Measurements from ENCODE around the gene EXOC6B. TPM values are rescaled to one million over a fixed set of nuclear protein-coding genes. Genes with fewer than 3 reads are reported as not detected.
"Not testable (repeated sequence)": the region's sequence is repeated elsewhere in the genome, so short reads cannot be mapped to it uniquely, and the experiment has no call there.

Gene EXOC6B
- total and polyA plus RNA-seq, 7 donors, result 4.4 to 26.8 (median 14.1) TPM

- ATAC-seq (no peak), DNase-seq (no peak)
- Histone ChIP-seq H3K9me3 (no peaks in the 10 kb centered on the region), H3K36me3 (ENCODE audit: insufficient read depth in 1 of 2, low read depth in 1 of 2) (peaks cover 0 to 4% of the 10 kb centered on the region in 2 donors), H3K4me1 (no peaks in the 10 kb centered on the region), H3K27ac (no peak overlapping the region), H3K4me3 (no peak overlapping the region), H3K27me3 (ENCODE audit: insufficient read depth in 3 of 3, low read length in 2 of 3) (no peaks in the 10 kb centered on the region)
- 89 to 96% (median 96%) methylated on average over 1 of the region's 1 CpG for WGBS, 3 donors
- intact Hi-C loops (cut with DNase I), result no loop called here
- no peak for TF ChIP-seq CTCF (IDR thresholded peaks at IDR 0.05)
Observed at GRCh38 chr2:72512376-72512775, 313.5 kb downstream of the EXOC6B start.

- ATAC-seq, result no peak
- Histone ChIP-seq H3K27me3 (ENCODE audit: insufficient read depth in 3 of 3, low read length in 2 of 3) (no peaks in the 10 kb centered on the region), H3K36me3 (ENCODE audit: insufficient read depth in 1 of 2, low read depth in 1 of 2) (peaks cover 0 to 4% of the 10 kb centered on the region in 2 donors), H3K27ac (no peak overlapping the region), H3K4me3 (no peak overlapping the region), H3K4me1 (no peaks in the 10 kb centered on the region), H3K9me3 (no peaks in the 10 kb centered on the region)
- DNase-seq, result no peak
- intact Hi-C loops (cut with DNase I), result no loop called here
- TF ChIP-seq CTCF (IDR thresholded peaks at IDR 0.05), result no peak
- 91 to 100% (median 98%) methylated on average over 1 of the region's 1 CpG for WGBS, 3 donors
Observed at GRCh38 chr2:72511906-72512305, 313.9 kb downstream of the EXOC6B start.

GRCh38 chr2:72497763-72498162, 328.1 kb downstream of the EXOC6B start:
- no peaks in the 10 kb centered on the region for H3K4me1 ChIP-seq
- H3K36me3 ChIP-seq (ENCODE audit: insufficient read depth in 1 of 2, low read depth in 1 of 2), result peaks cover 0 to 8% of the 10 kb centered on the region in 2 donors
- WGBS, 3 donors, result 51 to 84% (median 54%) methylated on average over 2 of the region's 2 CpGs
- no peak for TF ChIP-seq CTCF (IDR thresholded peaks at IDR 0.05)
- H3K27me3 ChIP-seq (ENCODE audit: insufficient read depth in 3 of 3, low read length in 2 of 3), result no peaks in the 10 kb centered on the region
- ATAC-seq, result peak in 1 of 4 donors; percentile 40
- no peak overlapping the region for H3K4me3 ChIP-seq
- intact Hi-C loops (cut with DNase I), result no loop called here
- DNase-seq, result no peak
- no peak overlapping the region for H3K27ac ChIP-seq
- H3K9me3 ChIP-seq, result no peaks in the 10 kb centered on the region

- H3K27me3 ChIP-seq (ENCODE audit: insufficient read depth in 3 of 3, low read length in 2 of 3), result no peaks in the 10 kb centered on the region
- intact Hi-C loops (cut with DNase I), result no loop called here
- no peak overlapping the region for H3K4me3 ChIP-seq
- ATAC-seq (no peak), DNase-seq (no peak)
- H3K36me3 ChIP-seq (ENCODE audit: insufficient read depth in 1 of 2, low read depth in 1 of 2), result peaks cover 0 to 8% of the 10 kb centered on the region in 2 donors
- no peak overlapping the region for H3K27ac ChIP-seq
- no peaks in the 10 kb centered on the region for H3K9me3 ChIP-seq
- no peak for TF ChIP-seq CTCF (IDR thresholded peaks at IDR 0.05)
- H3K4me1 ChIP-seq, result no peaks in the 10 kb centered on the region
Observed at GRCh38 chr2:72496479-72496878, 329.4 kb downstream of the EXOC6B start.

- ATAC-seq, result no peak
- no peaks in the 10 kb centered on the region for H3K9me3 ChIP-seq
- 80 to 87% (median 85%) methylated on average over 1 of the region's 1 CpG for whole genome bisulfite sequencing, 3 donors
- H3K4me3 ChIP-seq, result no peak overlapping the region
- DNase-seq, result no peak
- no peaks in the 10 kb centered on the region for H3K27me3 ChIP-seq (ENCODE audit: insufficient read depth in 3 of 3, low read length in 2 of 3)
- no peak overlapping the region for H3K27ac ChIP-seq
- intact Hi-C loops (cut with DNase I), result no loop called here
- H3K4me1 ChIP-seq, result no peaks in the 10 kb centered on the region
- no peak for TF ChIP-seq CTCF (IDR thresholded peaks at IDR 0.05)
- H3K36me3 ChIP-seq (ENCODE audit: insufficient read depth in 1 of 2, low read depth in 1 of 2), result peaks cover 0 to 11% of the 10 kb centered on the region in 2 donors
Observed at GRCh38 chr2:72494392-72494791, 331.4 kb downstream of the EXOC6B start.

- DNase-seq; H3K27me3 ChIP-seq (ENCODE audit: insufficient read depth in 3 of 3, low read length in 2 of 3); ATAC-seq; H3K36me3 ChIP-seq (ENCODE audit: insufficient read depth in 1 of 2, low read depth in 1 of 2); intact Hi-C loops (cut with DNase I); H3K27ac ChIP-seq; H3K9me3 ChIP-seq; H3K4me1 ChIP-seq; H3K4me3 ChIP-seq: not testable (repeated sequence)
- 92 to 100% (median 96%) methylated on average over 1 of the region's 1 CpG for WGBS, 3 donors
Observed at GRCh38 chr2:72484622-72485021, 341.2 kb downstream of the EXOC6B start.
